Activated T-helper 1 cell treated with anti-CD3 and anti-CD28 coated beads, Interleukin-2, amount 50 U/mL, for 16 hours (primary cell): Measurements from ENCODE around the gene NANP.
"Not testable (repeated sequence)": the region's sequence is repeated elsewhere in the genome, so short reads cannot be mapped to it uniquely, and the experiment has no call there.

Source experiments
- DNase-seq, 2 donors: peaks; one replicate each; pipeline ENCODE4 v3.0.0-alpha.2; 2020; ENCODE audit warnings: low read depth in 1 of 2, low spot score in 1 of 2

The NANP gene, protein sequence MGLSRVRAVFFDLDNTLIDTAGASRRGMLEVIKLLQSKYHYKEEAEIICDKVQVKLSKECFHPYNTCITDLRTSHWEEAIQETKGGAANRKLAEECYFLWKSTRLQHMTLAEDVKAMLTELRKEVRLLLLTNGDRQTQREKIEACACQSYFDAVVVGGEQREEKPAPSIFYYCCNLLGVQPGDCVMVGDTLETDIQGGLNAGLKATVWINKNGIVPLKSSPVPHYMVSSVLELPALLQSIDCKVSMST

DNA sequence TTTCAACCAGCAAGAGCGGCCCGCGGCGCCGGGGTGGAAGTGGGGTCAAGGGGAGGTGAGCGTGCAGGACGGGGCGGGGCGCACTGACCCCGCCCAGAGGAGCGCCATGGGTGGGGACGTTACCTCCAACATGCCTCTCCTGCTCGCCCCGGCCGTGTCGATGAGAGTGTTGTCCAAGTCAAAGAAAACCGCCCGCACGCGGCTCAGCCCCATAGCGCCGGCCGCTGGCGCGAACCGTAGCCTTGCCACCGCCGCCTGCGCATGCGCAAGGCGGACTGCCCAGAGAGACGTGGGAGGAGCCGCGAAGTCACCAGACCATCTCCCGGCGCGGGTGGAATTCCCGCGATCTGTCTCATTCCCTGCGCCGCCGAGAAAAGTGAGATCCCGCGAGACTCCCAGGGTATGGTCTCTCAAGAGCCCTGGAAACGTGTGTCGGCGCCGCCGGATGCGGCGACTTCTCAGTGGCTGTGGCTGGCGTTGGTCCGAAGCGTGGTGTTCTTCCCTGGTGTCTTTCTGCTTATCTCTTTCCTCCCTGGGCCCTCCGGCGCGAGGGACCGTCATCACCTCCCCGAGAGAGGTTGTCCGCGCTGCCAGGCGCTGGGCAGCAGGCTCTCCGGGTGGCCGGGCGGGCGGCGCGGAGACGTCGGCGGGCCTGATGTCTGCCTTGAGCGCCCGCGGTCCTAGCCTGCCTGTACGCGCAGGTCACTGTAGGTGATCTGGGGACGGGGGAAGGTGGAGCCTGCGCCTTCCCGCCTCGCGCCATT lies at the start of gene NANP:
NANP (minus strand) TSS at position 279 of the 764 bp plus-strand sequence; CDS start at position 213, 66 bp downstream.
- peak; percentile 45 to 72 for DNase-seq

- DNase-seq, result no peak
Observed at GRCh38 chr20:25672659-25673235, 48.9 kb upstream of the NANP start.

DNA sequence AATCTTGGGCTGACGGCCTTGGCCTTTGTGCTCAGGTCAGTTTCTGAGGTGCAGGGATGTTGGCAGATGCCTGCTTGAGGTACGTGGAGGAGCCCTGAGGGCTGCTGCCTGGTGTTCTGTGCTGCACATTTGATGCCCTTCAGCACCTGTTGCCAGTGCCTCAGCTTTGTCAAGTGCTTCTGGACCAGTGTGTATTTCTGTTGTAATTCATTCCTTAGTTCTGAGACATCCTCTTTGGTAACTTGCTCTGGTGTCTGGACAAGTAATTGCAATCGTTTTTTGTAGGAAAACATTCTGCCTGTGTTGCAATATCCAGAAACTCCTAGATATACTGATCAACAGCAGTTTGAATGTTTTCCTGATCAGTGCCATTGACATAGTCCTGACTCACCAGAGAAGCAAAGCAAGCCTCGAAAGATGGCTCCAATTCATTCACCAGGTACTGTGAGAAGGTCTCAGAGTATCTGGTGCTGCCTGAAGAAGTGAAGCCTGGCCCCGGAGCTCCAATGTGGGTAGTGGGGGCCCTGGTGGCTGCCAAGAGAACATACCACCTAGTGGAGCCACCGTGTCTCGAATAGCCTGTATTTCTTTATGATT lies 46.1 kb upstream of the NANP start:
- DNase-seq, result no peak

DNA sequence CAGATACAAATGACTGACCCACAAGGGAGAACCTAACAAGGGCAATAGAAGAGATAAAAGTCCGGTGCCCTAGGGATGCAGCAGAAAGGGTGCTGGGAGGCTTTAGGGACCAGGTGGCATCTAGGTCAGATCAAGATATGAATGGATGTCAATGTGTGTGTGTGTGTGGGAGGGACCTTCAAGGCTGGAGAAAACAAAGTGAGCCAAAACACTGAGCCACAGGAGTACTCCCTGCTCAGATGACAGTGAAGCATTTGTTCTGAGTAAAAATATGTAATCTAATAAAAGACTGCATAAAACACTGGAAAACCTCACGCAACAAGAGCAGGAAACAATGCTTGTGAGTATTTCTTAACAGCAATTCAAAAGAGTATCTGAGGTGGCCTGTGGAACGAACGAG lies 44.6 kb upstream of the NANP start:
- no peak for DNase-seq

- no peak for DNase-seq
Observed at GRCh38 chr20:25659999-25660398, 36.2 kb upstream of the NANP start.

- DNase-seq, result no peak
Observed at GRCh38 chr20:25654487-25654886, 30.7 kb upstream of the NANP start.

DNA sequence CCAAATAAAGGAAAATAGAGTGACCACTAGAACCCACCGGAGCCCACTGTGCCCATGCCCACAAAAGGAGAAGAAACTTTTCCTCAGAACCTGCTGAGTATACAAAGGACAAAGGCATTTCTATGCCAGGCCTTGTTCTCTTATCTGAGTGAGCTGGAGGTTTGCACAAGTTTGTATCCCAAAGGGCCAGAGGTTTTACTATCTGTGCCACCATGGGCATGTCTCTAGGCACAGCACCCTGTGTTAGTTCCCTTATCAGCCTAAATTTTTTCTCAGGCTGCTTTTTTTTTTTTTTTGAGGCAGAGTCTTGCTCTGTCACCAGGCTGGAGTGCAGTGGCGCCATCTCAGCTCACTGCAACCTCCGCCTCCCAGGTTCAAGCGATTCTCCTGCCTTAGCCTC lies 29.1 kb upstream of the NANP start:
- DNase-seq, result not testable (repeated sequence)

DNA sequence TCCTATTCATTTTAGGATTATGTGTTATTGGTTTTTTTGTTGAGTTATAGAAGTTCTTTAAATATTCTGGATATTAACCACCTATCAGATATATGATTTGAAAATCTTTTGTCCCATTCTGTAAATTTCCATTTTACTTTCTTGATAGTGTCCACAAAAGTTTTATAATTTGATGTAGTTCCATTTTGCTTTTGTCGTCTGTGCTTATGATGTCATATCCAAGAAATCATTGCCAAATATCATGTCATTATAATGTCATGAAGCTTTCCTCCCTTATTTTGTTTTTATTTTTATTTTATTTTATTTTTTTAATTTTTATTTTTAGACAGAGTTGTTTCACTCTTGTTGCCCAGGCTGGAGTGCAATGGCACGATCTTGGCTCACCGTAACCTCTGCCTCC lies 21.0 kb upstream of the NANP start:
- DNase-seq, result no peak

- no peak for DNase-seq
Observed at GRCh38 chr20:25643716-25644115, 19.9 kb upstream of the NANP start.

- no peak for DNase-seq
Observed at GRCh38 chr20:25637247-25637646, 13.4 kb upstream of the NANP start.

DNA sequence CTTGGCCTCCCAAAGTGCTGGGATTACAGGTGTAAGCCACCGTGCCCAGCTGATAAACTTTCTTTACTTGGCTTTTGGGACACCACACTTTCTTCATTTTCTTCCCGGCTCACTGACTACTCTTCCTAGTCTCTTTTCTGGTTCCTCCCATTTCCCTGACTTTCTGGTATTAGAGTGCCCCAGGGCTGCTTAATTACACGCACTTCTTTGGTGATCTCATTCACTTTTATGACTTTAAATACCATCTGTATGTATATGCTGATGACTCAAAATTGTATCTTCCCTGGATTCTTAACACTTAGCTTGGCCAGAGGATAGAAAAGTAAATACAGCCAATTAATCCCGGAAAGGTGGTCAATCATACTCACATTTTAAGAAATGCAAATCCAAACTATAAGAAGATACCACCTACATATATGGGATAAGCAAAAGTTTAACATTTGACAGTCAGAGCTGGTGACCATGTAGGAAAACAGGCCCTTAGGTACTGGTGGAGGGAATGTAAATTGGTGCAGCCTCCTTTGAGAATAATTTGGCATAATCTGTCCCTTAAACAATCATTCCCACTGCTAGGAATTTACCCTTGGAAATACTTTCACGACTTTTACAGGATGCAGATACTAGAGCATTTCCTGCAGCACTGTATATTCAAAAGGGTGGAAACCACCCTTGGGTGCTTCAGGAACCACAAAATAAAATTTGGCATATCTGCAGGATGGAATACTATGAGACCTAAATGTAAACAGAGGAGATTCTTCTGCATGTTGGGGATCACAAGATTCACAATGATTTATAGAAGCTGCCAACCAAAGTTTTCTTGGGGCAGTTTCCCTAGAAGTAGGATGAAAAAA lies 9.4 kb upstream of the NANP start:
- DNase-seq, result no peak

DNA sequence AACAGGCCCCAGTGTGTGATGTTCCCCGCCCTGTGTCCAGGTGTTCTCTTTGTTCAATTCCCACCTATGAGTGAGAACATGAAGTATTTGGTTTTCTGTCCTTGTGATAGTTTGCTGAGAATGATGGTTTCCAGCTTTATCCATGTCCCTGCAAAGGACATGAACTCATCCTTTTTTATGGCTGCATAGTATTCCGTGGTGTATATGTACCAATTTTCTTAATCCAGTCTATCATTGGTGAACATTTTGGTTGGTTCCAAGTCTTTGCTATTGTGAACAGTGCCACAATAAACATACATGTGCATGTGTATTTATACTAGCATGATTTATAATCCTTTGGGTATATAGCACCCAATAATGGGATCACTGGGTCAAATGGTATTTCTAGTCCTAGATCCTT lies 6.8 kb upstream of the NANP start:
- DNase-seq, result not testable (repeated sequence)

DNA sequence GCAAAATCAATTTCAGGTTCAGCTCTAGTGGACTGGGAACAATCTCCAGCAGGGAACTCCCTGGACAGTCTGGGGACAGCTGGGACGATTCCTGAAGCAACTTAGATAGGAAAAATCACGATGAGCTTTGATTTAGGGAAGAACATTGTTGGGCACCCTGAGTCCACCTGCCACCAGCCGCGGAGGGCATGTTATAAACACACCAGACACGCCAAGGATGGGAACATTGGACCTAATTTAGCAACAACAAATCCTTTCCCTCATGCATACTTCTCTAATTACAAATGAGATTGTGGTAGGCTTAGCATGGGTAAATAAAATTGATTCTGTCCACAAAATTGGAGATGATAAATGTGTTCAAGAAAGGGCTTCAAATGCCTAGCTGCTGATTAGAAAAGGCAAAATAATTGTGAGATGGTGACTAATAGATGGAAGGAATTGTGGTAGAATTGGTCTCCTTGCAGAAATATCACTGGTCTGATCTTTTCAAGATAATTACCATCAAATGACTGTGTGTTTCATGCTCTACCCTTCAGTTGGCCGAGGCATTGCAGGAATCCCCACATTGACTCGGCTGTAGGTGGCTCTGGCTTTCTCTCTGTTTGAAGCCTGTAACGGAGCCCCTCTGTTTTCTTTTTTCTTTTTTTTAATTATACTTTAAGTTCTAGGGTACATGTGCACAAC lies 6.1 kb upstream of the NANP start:
- DNase-seq, result no peak

DNA sequence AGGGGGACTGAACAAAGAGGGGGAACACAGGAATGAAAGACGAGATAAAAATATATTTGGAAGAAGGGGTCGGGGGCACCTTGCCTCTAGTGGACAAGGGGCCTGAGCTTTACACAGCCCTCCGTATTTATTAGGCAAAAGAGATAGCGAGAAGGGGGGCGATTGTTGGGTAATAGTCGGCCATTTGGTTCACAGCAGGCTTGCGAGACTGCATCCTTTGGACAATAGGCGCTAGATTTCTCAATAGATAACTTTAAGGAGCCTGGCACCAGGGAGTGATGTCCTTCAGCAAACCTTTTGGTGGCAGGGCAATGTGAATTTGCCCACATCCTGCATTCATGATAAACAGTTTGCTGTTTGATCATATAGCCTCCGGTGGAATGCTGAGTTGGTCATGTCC lies 3.0 kb upstream of the NANP start:
- DNase-seq, result no peak

- peak in 1 of 2 donors; percentile 7 for DNase-seq
Observed at GRCh38 chr20:25624500-25624939, 706 bp upstream of the NANP start.

DNA sequence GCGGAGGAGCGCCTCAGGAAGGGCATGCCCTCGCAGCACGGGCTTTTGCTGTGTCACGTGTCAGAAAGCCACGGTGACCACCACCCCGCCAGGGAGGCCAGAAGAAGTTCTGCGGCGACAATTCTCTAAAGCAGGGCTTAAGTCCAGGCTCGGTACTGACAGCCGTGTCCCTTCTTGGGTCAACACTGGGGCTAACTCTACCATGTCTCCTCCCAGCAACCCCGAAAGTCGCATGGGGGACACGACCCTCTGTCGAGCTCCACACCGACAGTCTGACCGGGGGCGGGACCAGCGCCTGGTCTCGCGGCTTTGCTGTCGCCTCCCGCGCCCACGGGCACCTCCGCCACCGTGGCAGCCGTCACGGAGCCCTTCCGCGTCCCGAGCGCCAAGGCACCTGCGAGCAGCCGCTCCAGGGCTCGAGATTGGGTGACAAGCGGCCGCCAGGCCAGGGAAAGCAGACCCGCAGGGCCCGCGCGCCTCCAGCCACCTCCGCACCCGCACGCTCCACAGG lies 534 bp downstream of the NANP start:
- DNase-seq, result peak in 1 of 2 donors; percentile 1

- no peak for DNase-seq
Observed at GRCh38 chr20:25622450-25623224, 1.2 kb downstream of the NANP start.

DNA sequence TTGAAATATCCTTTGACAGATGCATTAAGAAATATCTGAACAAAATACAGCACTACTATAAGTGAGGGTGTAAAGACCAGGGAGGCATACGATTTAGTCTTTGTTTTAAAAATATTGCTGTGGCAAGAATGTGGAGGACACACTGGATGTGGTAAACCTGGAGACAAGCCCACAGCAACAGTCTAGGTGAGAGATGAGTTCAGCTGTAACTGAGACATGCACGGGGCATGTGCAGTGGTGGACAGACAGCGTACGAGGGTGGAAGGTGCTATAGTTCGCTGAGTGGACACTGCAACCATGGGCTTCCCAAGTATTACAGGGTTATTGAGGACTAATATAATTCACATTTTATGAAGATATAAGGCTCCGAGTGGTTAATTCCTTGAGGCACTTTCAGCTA lies 1.8 kb downstream of the NANP start:
- DNase-seq, result no peak

- DNase-seq, result no peak
Observed at GRCh38 chr20:25619514-25619913, 4.3 kb downstream of the NANP start.
